Activated CD4-positive, alpha-beta T cell treated with anti-CD3 and anti-CD28 coated beads, Interleukin-2, amount 10 ng/mL, durations not matched to agents 7 days and 5 days (primary cell): Measurements from ENCODE around the gene SNAPC2. TPM values are rescaled to one million over a fixed set of nuclear protein-coding genes. Genes with fewer than 3 reads are reported as not detected.
A peak's percentile ranks its signal among the peaks of the same experiment; 100 is the strongest.

ENCODE experiments used
- CTCF ChIA-PET: fragments of 350-600 bp; sonication (Branson Sonifier 250); formaldehyde crosslinking; loops from one replicate; lab custom pipeline; 2021; ENCODE audit warnings: antibody characterized with exemption; lab: Charles Lee
- POLR2A ChIA-PET: fragments of 350-600 bp; sonication (Branson Sonifier 250); formaldehyde crosslinking; loops from one replicate; lab custom pipeline; 2021; ENCODE audit warnings: antibody characterized with exemption; lab: Charles Lee
- DNase-seq: peaks from one replicate; pipeline ENCODE4 v3.0.0-alpha.2; 2020
- H3K27ac Mint-ChIP-seq: one replicate; pipeline ENCODE4 v1.8.0; 2021; ENCODE audit warnings: mild to moderate bottlenecking, moderate library complexity, mixed read lengths
- H3K27me3 Mint-ChIP-seq: one replicate; pipeline ENCODE4 v1.8.0; 2021; ENCODE audit warnings: mixed read lengths
- H3K36me3 Mint-ChIP-seq: one replicate; pipeline ENCODE4 v1.8.0; 2021; ENCODE audit warnings: low read depth, mixed read lengths
- H3K4me1 Mint-ChIP-seq: one replicate; pipeline ENCODE4 v1.8.0; 2021; ENCODE audit warnings: mixed read lengths
- H3K4me3 Mint-ChIP-seq: one replicate; pipeline ENCODE4 v1.8.0; 2021; ENCODE audit warnings: mild to moderate bottlenecking, moderate library complexity, mixed read lengths
- H3K9me3 Mint-ChIP-seq: one replicate; pipeline ENCODE4 v1.8.0; 2021; ENCODE audit warnings: mixed read lengths
- total RNA-seq, 2 experiments: library from RNA; stranded (reverse); gene quantifications; one replicate each; pipeline ENCODE4 v1.2.3, GENCODE V29; 2021

Gene SNAPC2
- total RNA-seq, 2 experiments from 2014 or later: 18.6 to 19.1 TPM

DNA sequence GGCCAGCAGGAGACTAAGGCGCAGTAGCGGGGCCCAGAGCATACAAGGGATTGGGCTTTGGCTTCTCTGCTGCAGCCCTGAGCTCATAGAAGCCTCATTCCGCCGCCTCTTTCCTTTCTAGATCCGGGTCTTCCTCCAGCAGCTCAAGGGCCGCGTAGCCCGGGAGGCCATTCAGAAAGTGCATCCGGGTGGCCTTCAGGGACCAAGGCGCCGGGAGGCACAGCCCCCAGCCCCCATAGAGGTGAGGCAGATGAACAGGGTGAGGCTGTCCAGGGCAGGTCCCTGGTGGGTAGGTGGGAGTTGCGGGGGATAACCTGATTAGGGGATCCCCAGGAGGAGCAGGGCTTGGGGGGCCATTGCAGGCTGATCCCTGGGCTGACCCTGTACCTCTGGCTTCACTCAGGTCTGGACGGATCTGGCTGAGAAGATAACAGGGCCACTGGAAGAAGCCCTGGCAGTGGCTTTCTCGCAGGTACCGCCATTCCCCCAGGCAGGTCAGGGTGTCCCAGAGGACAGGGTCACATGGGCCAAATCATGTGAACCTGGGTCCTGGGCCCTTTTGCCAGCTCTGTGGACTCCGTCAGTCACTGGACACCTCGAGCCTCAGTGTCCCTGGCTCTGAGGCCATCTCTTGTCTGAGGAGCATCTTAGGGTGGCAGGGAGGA is 1.3 kb downstream of the SNAPC2 start:
- Mint-ChIP-seq H3K4me3 (peak overlapping the region; percentile 87), H3K27me3 (peaks cover 23% of the 10 kb centered on the region), H3K4me1 (peaks cover 40% of the 10 kb centered on the region), H3K27ac (peak overlapping the region; percentile 94), H3K36me3 (peaks cover 8% of the 10 kb centered on the region), H3K9me3 (no peaks in the 10 kb centered on the region)
- POLR2A ChIA-PET: interaction anchor here (1.0 to 1.4 kb wide), 2 partner anchors 8 to 22 kb away, joined by 3 read pairs; partner anchors contain the start of gene TIMM44
- DNase-seq: no peak
- CTCF ChIA-PET: interaction anchor here (1.1 to 2.8 kb wide), 5 partner anchors 18 to 52 kb away, joined by 3 to 19 read pairs (median 13); partner anchors contain the start of genes MAP2K7 and TIMM44

DNA sequence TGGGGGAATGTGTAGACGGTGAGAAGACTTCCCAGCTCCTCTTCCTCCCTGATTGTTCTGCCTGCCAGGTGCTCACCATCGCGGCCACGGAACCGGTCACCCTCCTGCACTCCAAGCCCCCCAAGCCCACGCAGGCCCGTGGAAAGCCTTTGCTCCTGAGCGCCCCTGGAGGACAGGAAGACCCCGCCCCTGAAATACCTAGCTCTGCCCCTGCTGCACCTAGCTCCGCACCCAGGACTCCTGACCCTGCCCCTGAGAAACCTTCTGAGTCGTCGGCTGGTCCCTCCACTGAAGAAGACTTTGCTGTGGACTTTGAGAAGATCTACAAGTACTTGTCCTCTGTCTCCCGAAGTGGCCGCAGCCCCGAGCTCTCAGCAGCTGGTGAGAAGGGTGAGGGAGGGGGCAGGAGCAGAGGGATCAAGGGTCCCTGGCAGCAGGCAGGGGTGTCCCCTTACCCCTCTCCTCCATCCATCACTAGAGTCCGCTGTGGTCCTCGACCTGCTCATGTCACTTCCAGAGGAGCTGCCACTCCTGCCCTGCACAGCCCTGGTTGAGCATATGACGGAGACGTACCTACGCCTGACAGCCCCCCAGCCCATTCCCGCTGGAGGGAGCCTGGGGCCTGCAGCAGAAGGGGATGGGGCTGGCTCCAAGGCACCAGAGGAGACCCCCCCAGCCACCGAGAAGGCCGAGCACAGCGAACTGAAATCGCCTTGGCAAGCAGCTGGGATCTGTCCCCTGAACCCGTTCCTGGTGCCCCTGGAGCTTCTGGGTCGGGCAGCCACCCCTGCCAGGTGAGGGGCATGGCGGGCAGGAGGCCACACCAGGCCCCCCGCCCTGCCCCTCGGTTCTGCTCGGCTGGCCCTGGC is 2.1 kb downstream of the SNAPC2 start:
- Mint-ChIP-seq H3K4me1 (peaks cover 37% of the 10 kb centered on the region), H3K4me3 (peak overlapping the region; percentile 30), H3K9me3 (no peaks in the 10 kb centered on the region), H3K36me3 (peaks cover 8% of the 10 kb centered on the region), H3K27ac (no peak overlapping the region), H3K27me3 (peaks cover 19% of the 10 kb centered on the region)
- ChIA-PET CTCF (interaction anchor here (1.5 to 2.8 kb wide), 2 partner anchors 22 to 53 kb away, joined by 5 to 13 read pairs; partner anchors contain the start of gene TIMM44), POLR2A (no interaction called here)
- DNase-seq: no peak

- peaks cover 36% of the 10 kb centered on the region for H3K4me1 Mint-ChIP-seq
- peaks cover 16% of the 10 kb centered on the region for H3K27me3 Mint-ChIP-seq
- H3K27ac Mint-ChIP-seq: no peak overlapping the region
- H3K36me3 Mint-ChIP-seq: peaks cover 8% of the 10 kb centered on the region
- H3K9me3 Mint-ChIP-seq: no peaks in the 10 kb centered on the region
- ChIA-PET POLR2A (no interaction called here), CTCF (interaction anchor here (1.5 to 1.7 kb wide), 2 partner anchors 21 to 53 kb away, joined by 5 to 6 read pairs; partner anchors contain the start of gene TIMM44)
- DNase-seq: no peak
- peak overlapping the region; percentile 25 for H3K4me3 Mint-ChIP-seq
Measured at GRCh38 chr19:7922836-7923195, 2.7 kb downstream of the SNAPC2 start.

DNA sequence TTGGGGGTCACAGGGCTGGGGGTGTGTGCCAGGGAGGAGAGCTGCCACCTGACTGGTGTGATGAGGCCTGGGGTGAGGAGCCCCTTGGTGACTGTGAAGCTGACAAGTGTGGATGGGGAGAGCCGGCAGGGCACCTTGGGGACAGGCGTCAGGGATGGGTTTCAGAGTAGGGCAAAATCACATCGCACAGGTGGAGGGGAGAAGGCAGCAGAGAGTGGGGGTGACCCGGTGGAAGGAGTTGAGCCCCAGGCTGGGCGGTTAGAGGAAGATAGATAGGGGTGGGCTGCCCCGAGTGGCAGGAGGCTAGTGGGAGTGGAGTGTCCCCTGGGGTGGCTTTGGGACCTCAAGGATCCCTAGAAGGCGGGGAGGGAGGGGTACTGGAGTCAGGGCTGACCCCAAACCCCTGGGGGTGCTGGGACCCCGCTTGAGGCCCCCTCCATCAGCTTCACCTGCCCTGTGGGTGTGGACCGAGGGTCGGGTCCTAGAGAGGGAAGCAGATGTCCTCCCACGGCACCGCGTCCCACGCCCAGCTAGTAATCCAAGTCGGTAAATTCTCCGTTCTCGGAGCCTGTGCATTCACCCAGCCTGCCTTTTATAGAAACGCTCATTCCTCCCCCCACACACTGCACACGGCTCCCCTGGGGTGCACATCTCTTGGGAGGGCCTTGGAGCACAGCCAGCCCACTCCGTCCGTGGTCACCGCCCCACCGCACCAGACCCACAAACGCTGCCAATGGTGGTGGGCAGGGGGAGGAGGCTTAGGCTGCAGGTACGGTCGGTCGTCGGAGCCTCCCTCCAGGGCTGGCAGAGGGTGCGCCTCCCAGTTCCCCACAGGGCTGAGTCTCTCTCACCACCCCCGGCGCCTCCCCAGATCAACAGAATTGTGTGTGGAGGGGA is 3.4 kb downstream of the SNAPC2 start:
- Mint-ChIP-seq H3K27ac (no peak overlapping the region), H3K4me1 (peaks cover 31% of the 10 kb centered on the region), H3K4me3 (peak overlapping the region; percentile 25), H3K27me3 (peaks cover 9% of the 10 kb centered on the region), H3K36me3 (peaks cover 8% of the 10 kb centered on the region), H3K9me3 (no peaks in the 10 kb centered on the region)
- DNase-seq: no peak
- ChIA-PET CTCF (interaction anchor here (1.7 kb wide), 1 partner anchor 54 kb away, joined by 6 read pairs; no protein-coding TSS in a partner anchor), POLR2A (no interaction called here)

DNA sequence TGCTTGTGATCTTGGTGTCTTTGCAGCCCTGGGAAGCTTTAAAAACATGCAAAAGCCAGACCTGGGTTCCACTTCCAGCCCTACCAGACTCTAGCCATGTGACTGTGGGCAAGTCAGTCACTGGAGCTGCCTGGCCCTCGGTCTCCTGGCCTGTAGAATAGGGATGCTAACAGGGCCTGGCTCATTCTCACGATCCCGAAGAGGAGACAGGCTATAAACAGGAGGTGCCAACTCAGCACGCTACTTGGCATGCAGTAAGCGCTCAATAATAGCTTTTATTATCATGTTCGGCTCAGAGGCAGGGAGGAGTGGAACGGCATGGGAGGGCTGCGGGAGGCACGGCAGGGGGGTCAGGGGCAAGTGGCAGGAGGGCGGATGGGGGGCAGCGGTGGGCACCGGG is 4.1 kb downstream of the SNAPC2 start:
- peaks cover 8% of the 10 kb centered on the region for H3K36me3 Mint-ChIP-seq
- H3K27ac Mint-ChIP-seq: no peak overlapping the region
- H3K27me3 Mint-ChIP-seq: peaks cover 6% of the 10 kb centered on the region
- H3K9me3 Mint-ChIP-seq: no peaks in the 10 kb centered on the region
- ChIA-PET POLR2A (no interaction called here), CTCF (interaction anchor here (1.7 kb wide), 1 partner anchor 55 kb away, joined by 6 read pairs; no protein-coding TSS in a partner anchor)
- DNase-seq: no peak
- H3K4me3 Mint-ChIP-seq: no peak overlapping the region
- peaks cover 31% of the 10 kb centered on the region for H3K4me1 Mint-ChIP-seq

GRCh38 chr19:7924651-7925170 is 4.6 kb downstream of the SNAPC2 start:
- POLR2A ChIA-PET: no interaction called here

DNA sequence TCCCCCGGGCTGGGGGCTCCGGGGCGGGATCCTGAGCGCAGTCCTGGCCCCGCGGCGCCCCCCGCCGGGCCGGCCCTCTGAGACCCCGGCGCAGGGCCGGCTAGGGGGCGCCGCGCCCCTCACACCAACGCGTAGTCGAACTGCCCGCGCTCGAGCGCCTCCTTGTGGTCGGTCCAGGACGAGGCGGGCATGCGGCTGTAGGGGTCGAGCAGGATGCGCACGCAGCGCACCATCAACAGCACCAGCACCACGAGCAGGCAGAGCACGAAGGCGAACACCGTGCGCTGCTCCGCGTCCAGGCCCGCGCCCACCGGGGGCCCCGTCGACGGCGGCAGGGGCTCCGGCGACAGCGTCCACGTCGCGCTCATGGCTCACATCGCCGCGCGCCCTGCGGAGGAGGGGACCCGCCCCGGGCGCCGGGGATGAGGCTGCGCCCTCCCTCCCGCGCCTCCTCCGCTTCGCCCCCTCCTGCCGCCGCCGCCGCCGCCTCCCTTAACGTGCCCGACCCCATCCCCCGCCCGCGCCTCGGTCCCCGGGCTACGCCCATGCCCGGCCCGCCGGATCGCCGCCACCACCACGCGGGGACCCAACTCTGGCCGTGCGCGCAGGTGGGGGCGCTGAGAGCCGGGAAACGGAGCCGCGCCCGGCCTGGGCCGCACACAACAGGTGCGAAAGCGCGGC is 5.2 kb downstream of the SNAPC2 start:
- DNase-seq: peak; percentile 79
- H3K4me3 Mint-ChIP-seq: peak overlapping the region; percentile 73
- no peaks in the 10 kb centered on the region for H3K27me3 Mint-ChIP-seq
- H3K27ac Mint-ChIP-seq: no peak overlapping the region
- POLR2A ChIA-PET: no interaction called here
- peaks cover 23% of the 10 kb centered on the region for H3K4me1 Mint-ChIP-seq
- peaks cover 8% of the 10 kb centered on the region for H3K36me3 Mint-ChIP-seq
- H3K9me3 Mint-ChIP-seq: no peaks in the 10 kb centered on the region
- CTCF ChIA-PET: no interaction called here

More at GRCh38 chr19:7924651-7925170, 4.6 kb downstream of the SNAPC2 start:
- Mint-ChIP-seq H3K4me3 (peak overlapping the region; percentile 25), H3K9me3 (no peaks in the 10 kb centered on the region), H3K4me1 (peaks cover 27% of the 10 kb centered on the region), H3K27ac (no peak overlapping the region), H3K36me3 (peaks cover 8% of the 10 kb centered on the region), H3K27me3 (peaks cover 4% of the 10 kb centered on the region)
- CTCF ChIA-PET: interaction anchor here (1.7 kb wide), 1 partner anchor 55 kb away, joined by 6 read pairs; no protein-coding TSS in a partner anchor
- DNase-seq: no peak

GRCh38 chr19:7926021-7926726 is 6.0 kb downstream of the SNAPC2 start, which contains the start of gene CTXN1:
Gene CTXN1 (minus strand): TSS chr19:7926135. CDS start chr19:7925538, 597 bp downstream.
- Mint-ChIP-seq H3K4me1 (peaks cover 19% of the 10 kb centered on the region), H3K27ac (no peak within 1 kb of the TSS), H3K4me3 (peak within 1 kb of the TSS; percentile 73), H3K9me3 (no peaks in the 10 kb centered on the region), H3K36me3 (peaks cover 8% of the 10 kb centered on the region), H3K27me3 (no peaks in the 10 kb centered on the region)
- ChIA-PET POLR2A (no interaction called here), CTCF (interaction anchor here (0.5 kb wide), 1 partner anchor 381 kb away, joined by 3 read pairs; no protein-coding TSS in a partner anchor)
- peak; percentile 73 for DNase-seq

DNA sequence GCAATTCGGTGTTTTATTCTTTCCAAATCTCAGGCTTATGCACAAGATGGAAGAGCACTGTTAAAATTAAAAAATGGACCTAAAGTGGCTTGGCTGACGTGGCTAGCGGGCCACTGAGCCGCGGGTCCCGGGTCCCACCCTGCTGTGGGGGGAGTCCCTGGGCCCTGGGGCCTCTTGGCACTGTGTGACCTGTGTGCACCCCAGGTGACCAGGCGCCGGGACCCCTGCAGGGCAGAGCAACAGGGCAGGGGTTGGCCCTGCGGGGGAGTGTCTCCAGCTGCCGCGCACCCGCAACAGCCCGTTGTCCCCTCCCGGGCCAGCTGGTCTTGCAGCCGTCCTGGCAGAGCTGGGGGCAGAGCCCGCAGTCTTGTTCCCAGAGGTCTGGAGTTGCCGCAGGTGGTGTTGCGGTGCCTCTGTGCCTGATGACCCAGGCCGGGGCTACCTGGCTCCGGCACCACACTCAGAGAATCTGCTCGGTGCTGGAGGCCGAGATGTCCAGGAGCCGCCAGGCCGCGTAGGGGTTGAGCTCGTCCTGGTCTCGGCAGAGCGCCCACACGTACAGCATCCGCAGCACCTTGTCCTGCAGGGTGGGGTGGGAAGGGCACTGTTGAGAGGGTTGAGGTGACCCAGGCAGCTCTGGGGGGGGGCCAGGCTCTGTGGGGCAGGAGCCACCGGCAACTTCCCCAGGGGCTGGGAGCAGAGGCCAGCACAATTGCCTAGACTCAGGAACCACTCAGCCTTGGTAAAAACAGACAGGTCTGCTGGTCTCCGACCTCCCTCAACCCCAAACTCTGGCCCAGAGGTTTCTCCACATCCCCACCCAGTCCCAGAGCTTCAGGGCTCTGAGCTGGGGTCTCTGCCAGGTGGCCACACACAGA is 6.8 kb downstream of the SNAPC2 start:
- Mint-ChIP-seq H3K4me3 (peak overlapping the region; percentile 57), H3K9me3 (no peaks in the 10 kb centered on the region), H3K4me1 (peaks cover 11% of the 10 kb centered on the region), H3K36me3 (peaks cover 8% of the 10 kb centered on the region), H3K27ac (no peak overlapping the region), H3K27me3 (no peaks in the 10 kb centered on the region)
- DNase-seq: no peak
- CTCF ChIA-PET: interaction anchor here (3.1 to 5.8 kb wide), 2 partner anchors 17 to 58 kb away, joined by 11 to 38 read pairs; partner anchors contain the start of gene TIMM44
- POLR2A ChIA-PET: no interaction called here

DNA sequence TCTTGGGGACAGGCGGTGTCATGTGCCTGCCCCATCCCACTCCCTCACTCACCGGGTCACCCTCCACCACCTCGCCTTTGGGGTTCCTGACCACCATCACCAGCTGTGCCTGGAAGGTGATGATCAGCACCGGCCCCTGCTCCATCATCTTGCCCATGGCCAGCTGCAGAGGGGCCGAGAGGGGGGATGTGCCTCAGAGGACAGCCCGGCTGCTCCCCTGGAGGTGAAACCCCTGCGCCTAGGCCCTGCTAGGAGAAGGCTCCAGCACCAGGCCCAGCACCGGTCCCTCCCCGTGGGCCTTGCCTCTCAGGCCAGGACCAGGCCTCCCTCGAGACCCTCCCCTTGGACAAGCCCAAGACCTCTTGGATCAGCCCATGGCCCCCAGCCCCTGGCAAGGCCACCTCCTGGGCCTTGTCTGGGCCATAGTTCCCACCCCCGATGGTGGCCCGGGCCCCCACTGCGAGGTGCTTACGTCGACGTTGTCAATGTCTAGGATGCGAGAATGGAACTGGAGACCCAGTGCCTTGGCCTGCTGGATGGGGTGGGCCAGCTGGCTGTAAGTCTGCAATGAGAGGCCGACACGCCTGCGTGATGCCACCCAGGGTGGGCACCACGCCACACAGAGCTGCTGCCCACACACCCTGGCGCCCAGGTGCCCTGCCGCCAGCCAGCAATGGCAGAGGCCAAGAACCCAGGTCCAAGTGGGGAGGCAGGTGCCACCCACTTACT is 7.6 kb downstream of the SNAPC2 start:
- Mint-ChIP-seq H3K27me3 (no peaks in the 10 kb centered on the region), H3K4me1 (peaks cover 8% of the 10 kb centered on the region), H3K27ac (no peak overlapping the region), H3K9me3 (no peaks in the 10 kb centered on the region), H3K4me3 (no peak overlapping the region), H3K36me3 (peaks cover 3% of the 10 kb centered on the region)
- DNase-seq: no peak
- ChIA-PET CTCF (interaction anchor here (3.1 to 5.8 kb wide), 2 partner anchors 16 to 59 kb away, joined by 11 to 38 read pairs; partner anchors contain the start of gene TIMM44), POLR2A (no interaction called here)
